IgD-negative memory B cell (primary cell): ENCODE measurements around the gene OPALIN. TPM values are rescaled to one million over a fixed set of nuclear protein-coding genes. Genes with fewer than 3 reads are reported as not detected.

Experiments
- H3K27ac Mint-ChIP-seq, 3 donors: one replicate each; pipeline ENCODE4 v1.8.0; 2020 to 2022; ENCODE audit warnings: mild to moderate bottlenecking in 3 of 3, mixed read lengths in 3 of 3, moderate library complexity in 1 of 3
- H3K27me3 Mint-ChIP-seq: one replicate; pipeline ENCODE4 v1.8.0; 2021; ENCODE audit warnings: mixed read lengths
- H3K36me3 Mint-ChIP-seq: one replicate; pipeline ENCODE4 v1.8.0; 2020; ENCODE audit warnings: mild to moderate bottlenecking, mixed read lengths
- H3K4me1 Mint-ChIP-seq, 3 donors: one replicate each; pipeline ENCODE4 v1.8.0; 2020 to 2022; ENCODE audit warnings: mixed read lengths in 3 of 3, mild to moderate bottlenecking in 1 of 3
- H3K4me3 Mint-ChIP-seq, 4 donors: one replicate each; pipeline ENCODE4 v1.8.0; 2020 to 2022; ENCODE audit warnings: mild to moderate bottlenecking in 4 of 4, mixed read lengths in 4 of 4, moderate library complexity in 3 of 4
- H3K9me3 Mint-ChIP-seq, 3 donors: one replicate each; pipeline ENCODE4 v1.8.0; 2020 to 2021; ENCODE audit warnings: mixed read lengths in 3 of 3, mild to moderate bottlenecking in 1 of 3
- polyA plus RNA-seq: library from polyadenylated mRNA; unstranded; fragments of 300-500 nt; fragmentation: Illumina TruSeq; gene quantifications from one replicate; pipeline ENCODE4 v1.2.3, GENCODE V29; 2021

OPALIN gene
- polyA plus RNA-seq, 1 donor from 2014 or later: not detected

DNA sequence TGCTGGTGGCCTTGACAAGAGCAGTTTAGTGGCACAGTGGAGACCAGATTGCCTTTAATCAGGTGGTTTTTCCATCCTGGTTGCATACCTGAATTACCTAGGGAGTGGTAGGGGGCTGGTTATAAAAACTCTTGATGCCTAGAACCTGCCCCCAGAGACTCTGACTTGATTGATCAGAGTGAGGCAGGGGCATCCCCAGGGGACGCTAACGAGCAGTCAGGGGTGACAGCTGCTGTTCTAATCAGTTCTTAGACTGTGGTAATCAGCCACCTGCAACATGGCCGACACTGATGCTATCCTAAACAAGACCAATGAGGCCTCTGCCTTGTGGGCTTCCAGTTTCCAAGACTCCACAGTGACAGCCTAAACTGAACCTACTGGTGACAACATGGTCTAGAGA, 2.0 kb upstream of the OPALIN start:
- Mint-ChIP-seq H3K36me3 (peaks cover 1% of the 10 kb centered on the region), H3K9me3 (no peaks in the 10 kb centered on the region), H3K27ac (no peak overlapping the region), H3K27me3 (peaks cover 3% of the 10 kb centered on the region), H3K4me3 (no peak overlapping the region), H3K4me1 (no peaks in the 10 kb centered on the region)

GRCh38 chr10:96360331-96360730, 1.5 kb upstream of the OPALIN start:
- Mint-ChIP-seq H3K4me3 (no peak overlapping the region), H3K27me3 (peaks cover 3% of the 10 kb centered on the region)

GRCh38 chr10:96359616-96360015, 814 bp upstream of the OPALIN start:
- H3K36me3 Mint-ChIP-seq: peaks cover 1% of the 10 kb centered on the region

More at GRCh38 chr10:96360331-96360730, 1.5 kb upstream of the OPALIN start:
- no peak overlapping the region for H3K27ac Mint-ChIP-seq
- H3K4me1 Mint-ChIP-seq: no peaks in the 10 kb centered on the region
- H3K9me3 Mint-ChIP-seq: no peaks in the 10 kb centered on the region
- peaks cover 1% of the 10 kb centered on the region for H3K36me3 Mint-ChIP-seq

GRCh38 chr10:96357038-96357620, 1.7 kb downstream of the OPALIN start:
- H3K27me3 Mint-ChIP-seq: peaks cover 10% of the 10 kb centered on the region
- H3K4me1 Mint-ChIP-seq: no peaks in the 10 kb centered on the region
- H3K27ac Mint-ChIP-seq: no peak overlapping the region
- no peak overlapping the region for H3K4me3 Mint-ChIP-seq
- no peaks in the 10 kb centered on the region for H3K36me3 Mint-ChIP-seq
- no peaks in the 10 kb centered on the region for H3K9me3 Mint-ChIP-seq

More at GRCh38 chr10:96359616-96360015, 814 bp upstream of the OPALIN start:
- no peaks in the 10 kb centered on the region for H3K4me1 Mint-ChIP-seq
- H3K27ac Mint-ChIP-seq: no peak overlapping the region
- no peaks in the 10 kb centered on the region for H3K9me3 Mint-ChIP-seq
- H3K4me3 Mint-ChIP-seq: no peak overlapping the region
- peaks cover 7% of the 10 kb centered on the region for H3K27me3 Mint-ChIP-seq

DNA sequence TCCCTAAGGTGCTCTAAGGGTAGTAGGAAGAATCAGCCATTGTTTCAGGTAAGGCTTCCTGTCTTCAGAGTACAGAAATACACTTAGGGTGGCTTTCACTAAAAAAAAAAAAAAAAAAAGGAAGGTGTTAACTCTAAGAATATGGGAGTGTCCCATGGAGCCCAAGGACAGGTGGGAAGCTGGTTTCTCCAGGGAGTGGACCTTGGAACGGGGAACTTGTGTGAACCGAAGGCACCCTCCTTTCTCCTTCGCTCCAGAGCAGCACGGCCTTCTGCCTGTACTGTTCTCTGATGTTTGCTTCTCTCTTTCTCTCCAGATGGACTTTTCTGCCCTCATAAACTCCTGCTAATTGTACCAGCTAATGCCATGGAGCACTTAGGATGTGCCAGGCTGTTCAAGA, 6.2 kb downstream of the OPALIN start:
- H3K4me1 Mint-ChIP-seq: no peaks in the 10 kb centered on the region
- no peaks in the 10 kb centered on the region for H3K9me3 Mint-ChIP-seq
- H3K4me3 Mint-ChIP-seq: no peak overlapping the region
- H3K27ac Mint-ChIP-seq: no peak overlapping the region
- H3K27me3 Mint-ChIP-seq: peaks cover 15% of the 10 kb centered on the region
- H3K36me3 Mint-ChIP-seq: no peaks in the 10 kb centered on the region

- Mint-ChIP-seq H3K4me3 (no peak overlapping the region), H3K9me3 (no peaks in the 10 kb centered on the region)
These were observed 6.8 kb downstream of the OPALIN start for GRCh38 chr10:96352027-96352426.

GRCh38 chr10:96346295-96346694, 12.5 kb downstream of the OPALIN start:
- H3K4me1 Mint-ChIP-seq: peaks cover 5 to 10% (median 6%) of the 10 kb centered on the region in 3 donors
- H3K9me3 Mint-ChIP-seq: peaks cover 0 to 8% (median 0%) of the 10 kb centered on the region in 3 donors
- no peak overlapping the region for H3K4me3 Mint-ChIP-seq
- H3K27me3 Mint-ChIP-seq: peaks cover 7% of the 10 kb centered on the region
- H3K27ac Mint-ChIP-seq: no peak overlapping the region
- H3K36me3 Mint-ChIP-seq: no peaks in the 10 kb centered on the region

More at GRCh38 chr10:96352027-96352426, 6.8 kb downstream of the OPALIN start:
- Mint-ChIP-seq H3K4me1 (no peaks in the 10 kb centered on the region), H3K36me3 (no peaks in the 10 kb centered on the region), H3K27me3 (peaks cover 15% of the 10 kb centered on the region), H3K27ac (no peak overlapping the region)

GRCh38 chr10:96345222-96345621, 13.6 kb downstream of the OPALIN start:
- Mint-ChIP-seq H3K4me1 (peaks cover 5 to 10% (median 6%) of the 10 kb centered on the region in 3 donors), H3K36me3 (no peaks in the 10 kb centered on the region), H3K4me3 (no peak overlapping the region), H3K27me3 (peaks cover 5% of the 10 kb centered on the region), H3K9me3 (peaks cover 0 to 8% (median 0%) of the 10 kb centered on the region in 3 donors), H3K27ac (no peak overlapping the region)

GRCh38 chr10:96344178-96344577, 14.6 kb downstream of the OPALIN start:
- Mint-ChIP-seq H3K4me3 (peak overlapping the region in 1 of 4 donors; percentile 23), H3K27ac (peak overlapping the region in 1 of 3 donors; percentile 2), H3K9me3 (peaks cover 0 to 8% (median 0%) of the 10 kb centered on the region in 3 donors)

DNA sequence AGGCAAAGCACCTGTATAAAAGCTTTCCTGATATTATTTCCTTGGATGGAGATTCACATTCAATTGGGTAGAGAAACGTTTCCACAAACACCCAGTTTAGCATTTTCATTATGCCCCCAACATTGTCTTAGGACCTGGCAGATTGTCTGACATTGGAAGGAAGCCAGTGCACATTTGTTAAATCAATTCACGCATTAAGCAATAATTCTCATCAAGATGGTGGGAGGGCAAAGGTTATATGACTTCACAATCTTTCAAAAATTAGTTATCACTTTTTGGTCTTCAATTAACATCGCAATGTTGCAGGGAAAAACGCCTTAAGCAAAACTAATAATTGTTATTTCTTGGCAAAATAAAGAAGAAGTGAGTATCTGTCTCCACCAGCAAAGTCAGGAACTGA, 16.4 kb downstream of the OPALIN start:
- Mint-ChIP-seq H3K27ac (peak overlapping the region in 1 of 3 donors; percentile 4), H3K36me3 (no peaks in the 10 kb centered on the region)

More at GRCh38 chr10:96344178-96344577, 14.6 kb downstream of the OPALIN start:
- Mint-ChIP-seq H3K36me3 (no peaks in the 10 kb centered on the region), H3K4me1 (peaks cover 5 to 10% (median 6%) of the 10 kb centered on the region in 3 donors), H3K27me3 (peaks cover 3% of the 10 kb centered on the region)

GRCh38 chr10:96341219-96342182, 17.3 kb downstream of the OPALIN start:
- Mint-ChIP-seq H3K27ac (no peak overlapping the region), H3K4me1 (peaks cover 5 to 10% (median 6%) of the 10 kb centered on the region in 3 donors), H3K36me3 (no peaks in the 10 kb centered on the region), H3K4me3 (no peak overlapping the region), H3K9me3 (peaks cover 0 to 7% (median 0%) of the 10 kb centered on the region in 3 donors), H3K27me3 (peaks cover 2% of the 10 kb centered on the region)

More for the DNA sequence above, 16.4 kb downstream of the OPALIN start:
- Mint-ChIP-seq H3K4me3 (no peak overlapping the region), H3K9me3 (peaks cover 0 to 8% (median 0%) of the 10 kb centered on the region in 3 donors), H3K27me3 (peaks cover 2% of the 10 kb centered on the region), H3K4me1 (peaks cover 5 to 10% (median 6%) of the 10 kb centered on the region in 3 donors)

DNA sequence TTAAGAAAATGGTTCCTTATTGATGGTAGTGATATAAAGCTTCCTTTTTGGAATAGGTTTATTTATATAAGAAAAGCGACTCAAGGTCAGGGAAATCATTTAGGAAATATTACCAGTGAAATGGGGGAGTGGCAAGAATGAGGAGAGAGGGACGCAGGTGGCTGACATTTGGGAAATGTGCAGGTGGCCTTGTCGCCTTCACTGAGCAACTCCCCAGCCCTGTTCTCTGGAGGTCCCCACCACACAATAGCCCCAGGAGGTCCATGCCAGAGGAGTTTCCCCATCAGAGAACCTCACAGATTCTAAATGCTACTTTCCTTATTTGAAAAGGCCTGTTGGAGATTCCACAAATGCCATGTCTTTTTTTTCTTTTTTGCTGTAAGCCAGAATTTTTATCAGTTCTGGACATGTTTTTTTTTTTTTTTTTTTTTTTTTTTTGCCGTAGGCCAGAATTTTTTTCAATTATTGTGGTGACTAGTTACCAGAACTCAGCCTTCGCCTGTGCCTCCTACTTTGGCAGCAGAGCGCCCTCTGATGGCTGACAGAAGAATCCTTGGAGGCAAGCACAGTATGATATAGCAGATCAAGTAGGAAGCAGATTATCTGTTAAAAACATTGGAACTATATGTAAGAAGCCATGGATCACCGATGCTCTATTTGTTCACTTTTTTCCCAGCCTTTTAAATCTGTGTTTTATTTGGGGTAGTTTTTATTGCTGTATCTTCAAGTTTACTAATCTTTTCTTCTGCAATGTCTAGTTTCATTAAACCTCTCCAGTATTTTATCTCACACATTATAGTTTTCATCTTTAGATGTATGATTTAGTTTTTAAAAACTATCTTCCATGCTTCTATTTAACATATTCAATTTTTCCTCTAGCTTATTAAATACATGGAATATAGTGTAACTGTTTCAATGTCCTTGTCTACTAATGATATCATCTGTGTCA, 18.6 kb downstream of the OPALIN start:
- peaks cover 5 to 10% (median 6%) of the 10 kb centered on the region in 3 donors for H3K4me1 Mint-ChIP-seq
- no peak overlapping the region for H3K4me3 Mint-ChIP-seq
- H3K27me3 Mint-ChIP-seq: no peaks in the 10 kb centered on the region
- no peak overlapping the region for H3K27ac Mint-ChIP-seq
- no peaks in the 10 kb centered on the region for H3K36me3 Mint-ChIP-seq
- H3K9me3 Mint-ChIP-seq: no peaks in the 10 kb centered on the region

- no peaks in the 10 kb centered on the region for H3K27me3 Mint-ChIP-seq
- H3K27ac Mint-ChIP-seq: no peak overlapping the region
- H3K36me3 Mint-ChIP-seq: no peaks in the 10 kb centered on the region
- H3K4me3 Mint-ChIP-seq: no peak overlapping the region
- no peaks in the 10 kb centered on the region for H3K9me3 Mint-ChIP-seq
- peaks cover 5 to 7% (median 5%) of the 10 kb centered on the region in 3 donors for H3K4me1 Mint-ChIP-seq
These were observed 19.4 kb downstream of the OPALIN start for GRCh38 chr10:96339383-96339782.

GRCh38 chr10:96338279-96338925, 20.4 kb downstream of the OPALIN start:
- Mint-ChIP-seq H3K9me3 (no peaks in the 10 kb centered on the region), H3K27ac (no peak overlapping the region), H3K4me1 (no peaks in the 10 kb centered on the region), H3K36me3 (no peaks in the 10 kb centered on the region), H3K27me3 (peaks cover 2% of the 10 kb centered on the region), H3K4me3 (no peak overlapping the region)
